Endothelial cell of umbilical vein (primary cell): ENCODE data around the gene NAP1L4.

ENCODE experiments used
- EZH2 ChIP-seq: IDR thresholded peaks from 2 replicates; pipeline ENCODE4 v1.6.1; 2012; ENCODE audit warnings: borderline replicate concordance, low read depth, mild to moderate bottlenecking, moderate library complexity, low read length, inconsistent platforms; ENCODE audit not compliant: severe bottlenecking
- POLR2A ChIP-seq: IDR thresholded peaks from 2 replicates; pipeline ENCODE4 v1.6.1; 2012; ENCODE audit warnings: low read depth, mild to moderate bottlenecking, control low read depth, low read length
- POLR2AphosphoS5 ChIP-seq: IDR thresholded peaks from 2 replicates; pipeline ENCODE4 v1.6.1; 2012; ENCODE audit warnings: low read depth, mild to moderate bottlenecking, control low read depth, low read length, moderate library complexity; ENCODE audit not compliant: insufficient read depth
- TF ChIP-seq, protein P1 (sequence below), 2 donors: IDR thresholded peaks; 1 replicate in 1 of 2; 2 replicates in 1 of 2; pipeline ENCODE4 v1.5.1; 2011; ENCODE audit warnings: low read length in 2 of 2, mild to moderate bottlenecking in 2 of 2, moderate library complexity in 2 of 2, control low read depth in 1 of 2, inconsistent platforms in 1 of 2, low read depth in 1 of 2; ENCODE audit not compliant: insufficient read depth in 1 of 2; ENCODE audit errors: extremely low read depth in 1 of 2

DNA sequence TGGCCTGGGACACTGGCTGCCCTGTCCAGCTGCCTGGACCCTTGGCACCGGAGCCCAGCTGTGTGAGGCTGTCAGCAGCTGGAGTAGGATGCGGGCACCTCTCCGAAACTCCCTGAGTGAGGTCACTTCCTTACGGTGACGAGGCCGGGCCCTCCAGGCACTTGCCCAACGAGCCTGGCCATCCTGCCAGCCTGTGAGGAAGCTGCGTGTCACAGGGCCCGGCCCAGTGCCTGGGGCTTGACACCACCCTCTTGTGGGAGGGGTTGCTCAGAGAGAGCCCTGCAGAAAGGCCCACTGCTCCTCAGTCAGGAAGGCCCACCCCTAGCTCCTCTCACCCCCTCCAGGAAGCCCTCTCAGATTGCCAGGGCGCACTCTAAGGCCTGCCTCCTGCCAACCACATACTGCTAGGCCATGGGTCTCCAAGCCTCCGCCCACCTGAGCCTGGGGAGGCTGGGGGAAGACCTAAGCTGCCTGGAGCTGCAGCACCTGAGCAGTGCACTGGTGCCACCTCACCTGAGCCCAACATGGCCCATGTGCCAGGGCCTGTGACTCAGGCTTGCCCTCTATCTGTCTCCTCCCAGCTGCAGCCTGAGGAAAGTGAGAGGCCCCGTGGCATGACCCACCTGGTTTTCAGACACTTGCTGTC is 58.6 kb downstream of the NAP1L4 start:
- no peak for TF ChIP-seq POLR2A
- TF ChIP-seq EZH2, result no peak
- TF ChIP-seq POLR2AphosphoS5, result no peak
- TF ChIP-seq, protein P1, sequence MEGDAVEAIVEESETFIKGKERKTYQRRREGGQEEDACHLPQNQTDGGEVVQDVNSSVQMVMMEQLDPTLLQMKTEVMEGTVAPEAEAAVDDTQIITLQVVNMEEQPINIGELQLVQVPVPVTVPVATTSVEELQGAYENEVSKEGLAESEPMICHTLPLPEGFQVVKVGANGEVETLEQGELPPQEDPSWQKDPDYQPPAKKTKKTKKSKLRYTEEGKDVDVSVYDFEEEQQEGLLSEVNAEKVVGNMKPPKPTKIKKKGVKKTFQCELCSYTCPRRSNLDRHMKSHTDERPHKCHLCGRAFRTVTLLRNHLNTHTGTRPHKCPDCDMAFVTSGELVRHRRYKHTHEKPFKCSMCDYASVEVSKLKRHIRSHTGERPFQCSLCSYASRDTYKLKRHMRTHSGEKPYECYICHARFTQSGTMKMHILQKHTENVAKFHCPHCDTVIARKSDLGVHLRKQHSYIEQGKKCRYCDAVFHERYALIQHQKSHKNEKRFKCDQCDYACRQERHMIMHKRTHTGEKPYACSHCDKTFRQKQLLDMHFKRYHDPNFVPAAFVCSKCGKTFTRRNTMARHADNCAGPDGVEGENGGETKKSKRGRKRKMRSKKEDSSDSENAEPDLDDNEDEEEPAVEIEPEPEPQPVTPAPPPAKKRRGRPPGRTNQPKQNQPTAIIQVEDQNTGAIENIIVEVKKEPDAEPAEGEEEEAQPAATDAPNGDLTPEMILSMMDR (IDR thresholded peaks at IDR 0.05; ENCODE audit: extremely low read depth in 1 of 2, insufficient read depth in 1 of 2, low read depth in 1 of 2, low read length in 2 of 2), result no peak
